ENCODE results near the gene CLASRP.

The CLASRP gene

DNA sequence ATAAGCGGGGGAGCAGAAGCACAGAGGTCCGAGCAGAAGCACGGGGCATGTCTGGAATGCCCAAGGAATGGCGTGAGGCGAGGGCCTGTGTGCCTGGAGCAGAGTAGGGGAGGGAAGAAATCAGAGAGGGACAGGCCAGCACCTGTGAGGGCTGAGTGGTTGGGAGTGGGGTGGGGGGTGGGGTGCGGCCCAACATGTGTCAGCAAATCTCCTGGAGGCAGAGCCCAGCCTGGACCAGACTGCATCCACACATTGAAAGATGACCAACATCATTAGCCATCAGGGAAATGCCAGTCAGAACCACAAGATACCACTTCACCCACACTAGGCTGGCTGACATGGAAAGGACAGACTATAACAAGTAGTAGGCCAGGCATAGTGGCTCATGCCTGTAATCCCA lies 11.2 kb downstream of the CLASRP start:
- TF ChIP-seq SUZ12 (IDR thresholded peaks at IDR 0.05; ENCODE audit: extremely low read depth, insufficient read depth, insufficient read length): no peak
- no peak for TF ChIP-seq ZNF274 (IDR thresholded peaks at IDR 0.05; ENCODE audit: low read depth, low read length)
- TF ChIP-seq YY1 (IDR thresholded peaks at IDR 0.05; ENCODE audit: insufficient read depth, insufficient read length): no peak

DNA sequence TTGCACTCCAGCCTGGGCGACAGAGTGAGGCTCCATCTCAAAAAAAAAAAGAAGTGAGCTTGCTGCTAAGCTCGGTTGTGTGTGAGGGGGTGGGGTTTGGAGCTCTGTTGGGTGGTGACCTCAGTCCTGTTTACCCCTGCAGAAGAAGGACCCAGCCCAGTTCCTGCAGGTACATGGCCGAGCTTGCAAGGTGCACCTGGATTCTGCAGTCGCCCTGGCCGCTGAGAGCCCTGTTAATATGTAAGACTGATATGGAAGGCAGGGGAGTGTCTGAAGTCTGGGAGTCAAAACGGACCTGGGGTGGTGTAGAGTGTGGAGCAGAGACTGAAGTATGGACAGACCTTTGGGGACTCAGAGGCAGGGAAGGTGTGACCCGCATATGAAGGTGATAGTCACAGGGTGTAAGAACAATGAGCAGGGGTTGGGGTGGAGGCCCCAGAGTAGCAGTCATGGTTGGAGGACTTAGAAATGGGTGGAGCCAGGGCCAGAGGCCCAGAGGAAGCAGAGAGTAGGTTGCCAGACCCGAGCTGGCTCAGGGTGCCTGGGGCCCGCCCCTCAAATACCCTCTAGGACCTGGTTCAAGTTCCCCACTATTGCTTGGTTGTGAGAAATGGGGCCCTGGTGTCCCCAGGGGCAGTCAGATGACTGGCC lies 13.2 kb downstream of the CLASRP start:
- TF ChIP-seq ZNF274 (IDR thresholded peaks at IDR 0.05; ENCODE audit: low read depth, low read length) (no peak), YY1 (IDR thresholded peaks at IDR 0.05; ENCODE audit: insufficient read depth, insufficient read length) (no peak), SUZ12 (IDR thresholded peaks at IDR 0.05; ENCODE audit: extremely low read depth, insufficient read depth, insufficient read length) (no peak)
- H3K9ac ChIP-seq (ENCODE audit: insufficient read length, low read depth): no peak overlapping the region
- no peak overlapping the region for H3K4me3 ChIP-seq (ENCODE audit: insufficient read length, low read depth)
- H3K9me3 ChIP-seq (ENCODE audit: insufficient read depth, low read length): no peaks in the 10 kb centered on the region
- peaks cover 6% of the 10 kb centered on the region for H3K4me1 ChIP-seq (ENCODE audit: insufficient read depth, insufficient read length)
- no peaks in the 10 kb centered on the region for H3K27me3 ChIP-seq (ENCODE audit: insufficient read depth, insufficient read length)
- DNase-seq (ENCODE audit: low read depth, low spot score): no peak
- H3K36me3 ChIP-seq (ENCODE audit: insufficient read depth, insufficient read length, low read length): peaks cover 54% of the 10 kb centered on the region

More for the DNA sequence above, 11.2 kb downstream of the CLASRP start:
- H3K36me3 ChIP-seq (ENCODE audit: insufficient read depth, insufficient read length, low read length): peaks cover 51% of the 10 kb centered on the region
- H3K4me1 ChIP-seq (ENCODE audit: insufficient read depth, insufficient read length): peaks cover 6% of the 10 kb centered on the region
- H3K9ac ChIP-seq (ENCODE audit: insufficient read length, low read depth): no peak overlapping the region
- no peaks in the 10 kb centered on the region for H3K27me3 ChIP-seq (ENCODE audit: insufficient read depth, insufficient read length)
- H3K9me3 ChIP-seq (ENCODE audit: insufficient read depth, low read length): no peaks in the 10 kb centered on the region
- no peak overlapping the region for H3K4me3 ChIP-seq (ENCODE audit: insufficient read length, low read depth)
- DNase-seq (ENCODE audit: low read depth, low spot score): no peak

DNA sequence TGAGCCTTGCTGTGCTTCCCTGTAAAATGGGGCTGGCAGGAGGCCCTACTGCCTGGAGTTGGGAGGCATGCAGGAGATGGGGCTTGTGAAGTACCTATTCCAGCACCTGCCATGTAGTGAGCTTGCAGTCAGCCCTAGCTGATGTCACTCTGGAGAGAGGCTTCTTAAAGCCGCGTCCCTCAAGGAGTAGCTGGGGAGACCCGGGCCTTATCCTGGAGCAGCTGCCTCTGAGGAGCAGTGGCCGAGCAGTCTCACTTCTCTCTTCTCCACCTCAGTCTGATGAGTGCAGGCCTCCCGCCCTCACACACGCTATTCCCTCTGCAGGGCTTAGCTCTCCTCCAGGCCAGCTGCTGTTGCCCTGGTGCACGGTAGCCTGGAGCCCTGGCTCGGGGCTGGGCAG lies 18.0 kb downstream of the CLASRP start:
- H3K27me3 ChIP-seq (ENCODE audit: insufficient read depth, insufficient read length): no peaks in the 10 kb centered on the region
- TF ChIP-seq ZNF274 (IDR thresholded peaks at IDR 0.05; ENCODE audit: low read depth, low read length) (no peak), SUZ12 (IDR thresholded peaks at IDR 0.05; ENCODE audit: extremely low read depth, insufficient read depth, insufficient read length) (no peak), YY1 (IDR thresholded peaks at IDR 0.05; ENCODE audit: insufficient read depth, insufficient read length) (no peak)
- H3K4me1 ChIP-seq (ENCODE audit: insufficient read depth, insufficient read length): peaks cover 7% of the 10 kb centered on the region
- H3K4me3 ChIP-seq (ENCODE audit: insufficient read length, low read depth): no peak overlapping the region
- H3K9me3 ChIP-seq (ENCODE audit: insufficient read depth, low read length): no peaks in the 10 kb centered on the region
- H3K9ac ChIP-seq (ENCODE audit: insufficient read length, low read depth): no peak overlapping the region
- DNase-seq (ENCODE audit: low read depth, low spot score): no peak
- H3K36me3 ChIP-seq (ENCODE audit: insufficient read depth, insufficient read length, low read length): peaks cover 91% of the 10 kb centered on the region

DNA sequence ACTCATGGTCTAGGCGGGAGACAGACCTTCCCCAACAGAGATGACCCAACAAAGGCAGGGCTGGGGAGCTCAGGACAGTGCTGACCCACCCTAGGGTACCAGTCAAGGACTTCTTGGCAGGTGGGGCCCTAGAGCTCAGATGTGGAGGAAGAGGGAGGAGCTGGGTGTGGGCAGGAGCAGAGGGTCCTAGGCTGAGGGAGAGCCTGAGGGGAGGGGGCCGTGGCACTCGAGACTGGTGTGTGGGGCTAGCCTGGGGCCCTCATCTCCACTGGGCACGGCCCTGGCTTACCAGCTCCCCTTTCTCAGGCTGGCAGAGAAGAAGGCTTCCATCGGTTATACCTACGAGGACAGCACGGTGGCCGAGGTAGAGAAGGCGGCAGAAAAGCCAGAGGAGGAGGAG lies 18.6 kb downstream of the CLASRP start:
- Histone ChIP-seq H3K27me3 (ENCODE audit: insufficient read depth, insufficient read length) (no peaks in the 10 kb centered on the region), H3K9me3 (ENCODE audit: insufficient read depth, low read length) (no peaks in the 10 kb centered on the region), H3K36me3 (ENCODE audit: insufficient read depth, insufficient read length, low read length) (peaks cover 89% of the 10 kb centered on the region), H3K4me1 (ENCODE audit: insufficient read depth, insufficient read length) (peaks cover 5% of the 10 kb centered on the region), H3K9ac (ENCODE audit: insufficient read length, low read depth) (no peak overlapping the region), H3K4me3 (ENCODE audit: insufficient read length, low read depth) (no peak overlapping the region)
- TF ChIP-seq YY1 (IDR thresholded peaks at IDR 0.05; ENCODE audit: insufficient read depth, insufficient read length): no peak
- no peak for TF ChIP-seq ZNF274 (IDR thresholded peaks at IDR 0.05; ENCODE audit: low read depth, low read length)
- no peak for TF ChIP-seq SUZ12 (IDR thresholded peaks at IDR 0.05; ENCODE audit: extremely low read depth, insufficient read depth, insufficient read length)
- DNase-seq (ENCODE audit: low read depth, low spot score): no peak

DNA sequence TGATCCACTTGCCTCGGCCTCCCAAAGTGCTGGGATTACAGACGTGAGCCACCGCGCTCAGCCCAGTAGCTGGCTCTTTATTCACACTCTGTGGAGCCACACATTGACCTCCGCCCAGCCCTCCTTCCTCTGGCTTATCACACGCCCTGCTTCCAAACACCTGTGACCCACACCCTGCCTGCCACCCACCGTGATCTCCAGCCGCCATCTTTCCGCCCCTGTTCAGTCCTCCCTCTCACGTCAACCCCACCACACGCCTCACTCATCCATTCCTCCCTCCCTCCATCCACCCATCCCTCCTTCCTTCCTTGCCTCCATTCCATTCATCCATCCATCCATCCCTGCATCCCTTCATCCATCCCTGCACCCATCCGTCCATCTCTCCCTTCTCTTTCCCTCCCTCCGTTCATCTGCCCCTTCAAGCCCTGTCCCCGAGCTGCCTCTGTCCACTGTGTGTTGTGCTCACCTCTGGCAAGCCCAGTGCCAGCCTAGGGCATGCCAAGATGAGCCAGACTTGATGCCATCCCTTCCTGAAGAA lies 19.8 kb downstream of the CLASRP start:
- Histone ChIP-seq H3K9me3 (ENCODE audit: insufficient read depth, low read length) (no peaks in the 10 kb centered on the region), H3K36me3 (ENCODE audit: insufficient read depth, insufficient read length, low read length) (peaks cover 88% of the 10 kb centered on the region)
- TF ChIP-seq SUZ12 (IDR thresholded peaks at IDR 0.05; ENCODE audit: extremely low read depth, insufficient read depth, insufficient read length): no peak
- no peak for TF ChIP-seq YY1 (IDR thresholded peaks at IDR 0.05; ENCODE audit: insufficient read depth, insufficient read length)
- no peak for TF ChIP-seq ZNF274 (IDR thresholded peaks at IDR 0.05; ENCODE audit: low read depth, low read length)

DNA sequence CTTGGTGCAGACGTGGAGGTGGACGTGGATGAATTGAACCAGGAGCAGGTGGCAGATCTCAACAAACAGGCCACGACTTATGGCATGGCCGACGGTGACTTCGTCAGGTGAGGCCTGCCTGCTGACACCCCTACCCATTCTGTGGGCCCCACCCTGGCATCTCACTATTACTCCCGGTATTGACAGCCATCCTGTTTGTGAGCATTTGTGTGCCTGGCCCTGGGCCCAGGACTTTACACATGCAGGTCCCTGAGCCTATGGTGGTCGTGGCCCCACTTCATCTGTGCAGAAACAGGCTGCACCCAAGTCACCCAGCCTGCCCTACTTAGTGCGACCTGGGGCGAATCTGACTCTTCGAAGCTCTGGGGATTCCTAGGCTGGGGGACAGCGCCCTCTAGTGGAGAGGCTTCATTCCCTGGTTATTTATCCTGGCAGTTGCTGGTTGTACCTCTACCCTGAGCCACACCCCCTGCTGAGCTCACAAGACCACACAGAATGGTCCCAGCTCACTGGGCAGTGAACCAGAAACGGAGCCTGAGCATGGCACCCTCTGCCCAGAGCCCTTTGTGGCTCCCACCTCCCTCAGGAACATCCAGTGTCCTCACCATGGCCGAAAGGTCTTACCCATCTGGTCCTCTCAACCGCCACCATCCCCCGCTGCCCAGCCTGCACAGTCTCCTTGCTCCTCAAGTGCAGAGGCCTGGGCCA lies 20.6 kb downstream of the CLASRP start:
- H3K9ac ChIP-seq (ENCODE audit: insufficient read length, low read depth): no peak overlapping the region
- peaks cover 89% of the 10 kb centered on the region for H3K36me3 ChIP-seq (ENCODE audit: insufficient read depth, insufficient read length, low read length)
- H3K27me3 ChIP-seq (ENCODE audit: insufficient read depth, insufficient read length): no peaks in the 10 kb centered on the region
- no peak for TF ChIP-seq YY1 (IDR thresholded peaks at IDR 0.05; ENCODE audit: insufficient read depth, insufficient read length)
- TF ChIP-seq ZNF274 (IDR thresholded peaks at IDR 0.05; ENCODE audit: low read depth, low read length): no peak
- no peak for TF ChIP-seq SUZ12 (IDR thresholded peaks at IDR 0.05; ENCODE audit: extremely low read depth, insufficient read depth, insufficient read length)
- DNase-seq (ENCODE audit: low read depth, low spot score): no peak
- no peak overlapping the region for H3K4me3 ChIP-seq (ENCODE audit: insufficient read length, low read depth)
- H3K9me3 ChIP-seq (ENCODE audit: insufficient read depth, low read length): no peaks in the 10 kb centered on the region
- peaks cover 5% of the 10 kb centered on the region for H3K4me1 ChIP-seq (ENCODE audit: insufficient read depth, insufficient read length)

More for the DNA sequence above, 19.8 kb downstream of the CLASRP start:
- Histone ChIP-seq H3K27me3 (ENCODE audit: insufficient read depth, insufficient read length) (no peaks in the 10 kb centered on the region), H3K4me3 (ENCODE audit: insufficient read length, low read depth) (no peak overlapping the region), H3K9ac (ENCODE audit: insufficient read length, low read depth) (no peak overlapping the region), H3K4me1 (ENCODE audit: insufficient read depth, insufficient read length) (peaks cover 5% of the 10 kb centered on the region)
- DNase-seq (ENCODE audit: low read depth, low spot score): no peak

DNA sequence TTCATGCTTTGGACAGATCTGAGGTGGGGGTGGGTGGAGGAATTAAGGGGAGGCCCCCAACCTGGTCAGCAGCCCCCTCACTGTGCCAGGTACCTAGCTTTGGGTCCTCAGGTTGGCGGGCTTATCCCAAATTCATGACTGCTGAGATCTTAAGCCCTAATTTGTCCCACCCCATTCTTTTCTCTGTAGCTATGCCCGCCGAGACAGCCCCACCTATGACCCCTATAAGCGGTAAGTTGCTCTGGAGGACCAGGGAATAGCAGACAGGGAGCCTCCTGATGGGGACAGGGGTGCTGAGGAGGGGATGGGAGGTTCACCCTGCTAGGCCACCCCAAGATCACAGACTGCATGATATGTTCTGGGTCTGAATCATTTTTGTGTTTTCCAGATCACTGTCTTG lies 23.1 kb downstream of the CLASRP start:
- no peak for TF ChIP-seq YY1 (IDR thresholded peaks at IDR 0.05; ENCODE audit: insufficient read depth, insufficient read length)
- no peak for TF ChIP-seq ZNF274 (IDR thresholded peaks at IDR 0.05; ENCODE audit: low read depth, low read length)
- TF ChIP-seq SUZ12 (IDR thresholded peaks at IDR 0.05; ENCODE audit: extremely low read depth, insufficient read depth, insufficient read length): no peak
- Histone ChIP-seq H3K4me1 (ENCODE audit: insufficient read depth, insufficient read length) (peaks cover 8% of the 10 kb centered on the region), H3K9me3 (ENCODE audit: insufficient read depth, low read length) (no peaks in the 10 kb centered on the region), H3K9ac (ENCODE audit: insufficient read length, low read depth) (no peak overlapping the region), H3K36me3 (ENCODE audit: insufficient read depth, insufficient read length, low read length) (peaks cover 83% of the 10 kb centered on the region), H3K27me3 (ENCODE audit: insufficient read depth, insufficient read length) (no peaks in the 10 kb centered on the region), H3K4me3 (ENCODE audit: insufficient read length, low read depth) (no peak overlapping the region)
- no peak for DNase-seq (ENCODE audit: low read depth, low spot score)

Measured in NT2/D1 (cell line).